Activated T-cell treated with anti-CD3 and anti-CD28 coated beads, Interleukin-2, amount 50 U/mL, for 72 hours (primary cell): ENCODE results near the gene NFATC3. TPM values are rescaled to one million over a fixed set of nuclear protein-coding genes. Genes with fewer than 3 reads are reported as not detected.
"Not testable (repeated sequence)": the region's sequence is repeated elsewhere in the genome, so short reads cannot be mapped to it uniquely, and the experiment has no call there.

Experiments
- ATAC-seq, 2 donors: fragments of 150-1000 bp; cut with Tn5 transposase; replicated peaks in 1 of 2; 2 replicates each; pipeline ENCODE4 v1.10.0; 2021; ENCODE audit warnings: moderate library complexity in 2 of 2, mild to moderate bottlenecking in 1 of 2
- DNase-seq, 2 donors: peaks; one replicate each; pipeline ENCODE4 v3.0.0; 2021 to 2022; ENCODE audit warnings: mixed read lengths in 1 of 2
- H3K27ac Mint-ChIP-seq: one replicate; pipeline ENCODE4 v1.8.0; 2022; ENCODE audit warnings: mild to moderate bottlenecking, moderate library complexity, mixed read lengths
- H3K27me3 Mint-ChIP-seq: one replicate; pipeline ENCODE4 v1.8.0; 2022; ENCODE audit warnings: low read depth, mixed read lengths
- H3K36me3 Mint-ChIP-seq, 2 donors: one replicate each; pipeline ENCODE4 v1.8.0; 2022; ENCODE audit warnings: mixed read lengths in 2 of 2, mild to moderate bottlenecking in 1 of 2; ENCODE audit not compliant: insufficient read depth in 2 of 2
- H3K4me1 Mint-ChIP-seq: one replicate; pipeline ENCODE4 v1.8.0; 2022; ENCODE audit warnings: low read depth, mixed read lengths
- H3K4me3 Mint-ChIP-seq, 2 donors: one replicate each; pipeline ENCODE4 v1.8.0; 2022; ENCODE audit warnings: mild to moderate bottlenecking in 2 of 2, mixed read lengths in 2 of 2, moderate library complexity in 2 of 2
- H3K9me3 Mint-ChIP-seq, 2 donors: one replicate each; pipeline ENCODE4 v1.8.0; 2022; ENCODE audit warnings: mixed read lengths in 2 of 2
- total RNA-seq, 2 donors: library from RNA; stranded (reverse); gene quantifications; one replicate each; pipeline ENCODE4 v1.2.3, GENCODE V29; 2022

Gene NFATC3
- total RNA-seq, 2 donors from 2014 or later: 79.7 to 82.5 TPM

DNA sequence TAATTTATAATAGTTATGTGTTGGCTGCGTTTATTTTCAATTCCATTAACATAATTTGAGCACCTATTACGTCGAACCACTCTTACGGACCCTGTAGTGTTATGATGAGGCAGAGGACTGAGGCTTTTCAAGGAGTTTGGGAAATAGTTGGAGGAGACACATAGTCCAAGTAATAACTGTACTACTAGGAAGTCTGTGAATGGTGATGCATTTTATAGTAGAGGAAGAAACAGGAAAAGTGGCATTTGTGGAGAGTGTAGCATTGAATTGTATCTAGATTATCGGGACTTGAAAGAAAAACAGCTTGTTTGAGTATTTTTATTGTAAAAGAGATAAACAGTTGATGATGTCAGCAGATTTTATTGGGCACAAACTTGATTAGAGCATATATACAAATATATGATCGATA lies 1.7 kb downstream of the NFATC3 start:
- Mint-ChIP-seq H3K27me3 (no peaks in the 10 kb centered on the region), H3K27ac (peak overlapping the region; percentile 89), H3K9me3 (no peaks in the 10 kb centered on the region), H3K36me3 (peaks cover 2% of the 10 kb centered on the region in 2 donors), H3K4me1 (peaks cover 68% of the 10 kb centered on the region), H3K4me3 (peak overlapping the region; percentile 82 to 94)
- ATAC-seq (no peak), DNase-seq (no peak)

DNA sequence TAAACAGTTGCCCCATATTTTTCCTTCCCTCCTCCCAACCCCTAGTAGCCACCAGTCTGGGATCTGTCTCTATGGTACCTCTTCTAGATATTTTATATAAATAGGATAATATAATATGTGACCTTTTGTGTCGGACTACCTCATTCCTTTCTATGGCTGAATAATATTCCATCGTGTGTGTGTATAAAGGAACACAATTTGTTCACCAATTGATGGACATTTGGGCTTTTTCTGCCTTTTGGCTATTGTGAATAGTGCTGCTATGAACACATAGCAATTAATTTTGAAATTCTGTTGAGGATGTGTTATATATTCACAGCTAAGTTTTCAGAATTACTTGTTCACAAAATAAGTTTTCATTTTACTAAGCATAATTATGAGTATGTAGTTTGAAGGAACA lies 2.5 kb downstream of the NFATC3 start:
- DNase-seq (no peak), ATAC-seq (no peak)
- peak overlapping the region; percentile 95 for H3K27ac Mint-ChIP-seq
- no peaks in the 10 kb centered on the region for H3K9me3 Mint-ChIP-seq
- peaks cover 2% of the 10 kb centered on the region in 2 donors for H3K36me3 Mint-ChIP-seq
- H3K4me3 Mint-ChIP-seq: peak overlapping the region; percentile 82 to 94
- no peaks in the 10 kb centered on the region for H3K27me3 Mint-ChIP-seq
- peaks cover 65% of the 10 kb centered on the region for H3K4me1 Mint-ChIP-seq

DNA sequence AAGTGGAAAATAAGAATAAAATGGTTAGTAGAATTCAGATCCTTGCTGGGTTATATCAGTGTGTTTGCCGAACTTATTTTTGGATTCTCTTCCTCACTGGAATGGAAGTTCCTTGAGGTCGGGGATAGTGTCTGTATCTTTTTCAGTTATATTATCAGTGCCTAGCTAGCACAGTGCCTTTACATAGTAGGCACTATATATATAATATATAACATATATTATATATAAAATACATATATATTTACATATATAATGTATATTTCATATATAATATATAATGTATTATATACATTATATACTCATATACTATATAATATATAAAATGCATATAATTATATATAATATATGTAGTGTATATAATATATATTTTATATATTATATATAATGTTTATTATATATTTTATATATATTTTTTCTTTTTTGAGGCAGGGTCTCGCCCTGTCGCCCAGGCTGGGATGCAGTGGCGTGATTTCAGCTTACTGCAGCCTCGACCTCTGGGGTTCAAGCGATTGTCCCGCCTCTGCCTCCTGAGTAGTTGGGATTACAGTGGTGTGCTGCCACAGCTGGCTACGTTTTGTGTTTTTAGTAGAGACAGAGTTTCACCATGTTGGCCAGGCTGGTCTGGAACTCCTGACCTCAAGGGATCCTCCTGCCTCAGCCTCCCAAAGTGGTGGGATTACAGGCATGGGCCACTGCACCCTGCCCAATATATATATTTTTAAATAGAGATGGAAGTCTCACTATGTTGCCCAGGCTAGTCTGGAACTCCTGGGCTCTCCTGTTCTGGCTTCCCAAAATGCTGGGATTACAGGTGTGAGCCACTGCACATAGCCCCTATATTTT lies 3.2 kb downstream of the NFATC3 start:
- DNase-seq (no peak), ATAC-seq (no peak)
- Mint-ChIP-seq H3K27me3 (no peaks in the 10 kb centered on the region), H3K9me3 (no peaks in the 10 kb centered on the region), H3K4me1 (peaks cover 65% of the 10 kb centered on the region), H3K36me3 (peaks cover 2% of the 10 kb centered on the region in 2 donors), H3K27ac (peak overlapping the region; percentile 97), H3K4me3 (peak overlapping the region; percentile 88 to 94)

DNA sequence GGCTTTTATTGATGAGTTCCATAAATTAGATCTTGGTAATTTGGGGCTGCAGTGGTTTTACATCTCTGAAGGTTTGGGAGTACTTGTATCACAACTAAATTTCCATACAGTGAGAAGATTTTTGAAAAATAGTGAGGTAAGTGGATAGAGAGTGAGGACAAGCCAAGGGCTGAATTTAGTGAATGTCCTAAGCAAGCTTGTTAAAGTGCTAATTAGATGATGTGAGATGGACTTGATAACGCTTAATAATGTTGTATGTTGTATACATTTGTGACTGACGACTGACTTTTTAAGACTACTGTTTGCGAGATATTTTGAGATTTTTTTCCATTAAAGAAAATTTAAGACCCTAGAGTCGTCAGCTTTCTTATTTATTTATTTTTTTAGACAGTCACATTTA lies 3.9 kb downstream of the NFATC3 start:
- Mint-ChIP-seq H3K9me3 (no peaks in the 10 kb centered on the region), H3K36me3 (peaks cover 2% of the 10 kb centered on the region in 2 donors), H3K4me3 (peak overlapping the region; percentile 88 to 92), H3K4me1 (peaks cover 65% of the 10 kb centered on the region), H3K27me3 (no peaks in the 10 kb centered on the region), H3K27ac (peak overlapping the region; percentile 97)
- ATAC-seq: no peak
- no peak for DNase-seq

DNA sequence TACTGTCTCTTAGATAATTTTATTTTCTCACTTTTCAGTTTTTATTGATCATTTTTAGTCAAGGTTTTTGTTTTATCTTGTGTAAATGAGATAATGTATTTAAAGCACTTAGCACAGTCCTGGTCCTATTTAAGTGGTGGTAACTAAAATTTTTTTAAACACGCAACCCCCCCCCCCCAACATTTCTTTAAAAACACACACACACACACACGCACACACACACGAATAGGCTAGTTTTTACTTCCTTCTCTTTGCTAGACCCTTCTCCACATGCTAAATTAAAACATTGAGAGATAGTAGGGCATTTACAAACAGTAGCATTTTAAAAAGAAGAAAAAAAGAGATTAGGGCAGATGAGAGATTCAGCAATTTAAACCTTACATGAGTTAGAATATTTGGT lies 5.0 kb downstream of the NFATC3 start:
- Mint-ChIP-seq H3K4me1 (peaks cover 70% of the 10 kb centered on the region), H3K27me3 (no peaks in the 10 kb centered on the region), H3K9me3 (no peaks in the 10 kb centered on the region), H3K4me3 (peak overlapping the region; percentile 88 to 92), H3K27ac (peak overlapping the region; percentile 97), H3K36me3 (peaks cover 2% of the 10 kb centered on the region in 2 donors)
- no peak for DNase-seq
- ATAC-seq: no peak

DNA sequence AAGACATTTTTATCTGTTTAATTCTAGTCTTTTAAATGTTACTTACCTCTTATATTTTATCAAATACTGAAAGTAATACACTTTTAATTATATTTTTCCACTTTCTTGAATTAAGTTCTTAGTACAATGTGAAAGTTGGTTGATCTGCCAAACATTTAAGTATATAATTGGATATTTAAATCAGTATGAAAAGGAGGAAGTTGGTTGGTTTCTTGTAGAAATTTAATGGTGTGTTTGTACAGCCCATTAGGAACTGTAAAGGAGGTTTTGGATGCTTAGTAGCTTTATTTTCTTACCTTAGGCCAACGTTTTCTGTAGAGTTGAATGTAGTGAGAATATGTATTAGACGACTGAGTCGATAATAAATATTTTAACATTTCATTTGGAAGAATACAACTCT lies 5.4 kb downstream of the NFATC3 start:
- peaks cover 2% of the 10 kb centered on the region in 2 donors for H3K36me3 Mint-ChIP-seq
- peaks cover 73% of the 10 kb centered on the region for H3K4me1 Mint-ChIP-seq
- DNase-seq: no peak
- ATAC-seq: no peak
- H3K4me3 Mint-ChIP-seq: peak overlapping the region; percentile 88 to 92
- no peaks in the 10 kb centered on the region for H3K27me3 Mint-ChIP-seq
- H3K9me3 Mint-ChIP-seq: no peaks in the 10 kb centered on the region
- H3K27ac Mint-ChIP-seq: peak overlapping the region; percentile 97

DNA sequence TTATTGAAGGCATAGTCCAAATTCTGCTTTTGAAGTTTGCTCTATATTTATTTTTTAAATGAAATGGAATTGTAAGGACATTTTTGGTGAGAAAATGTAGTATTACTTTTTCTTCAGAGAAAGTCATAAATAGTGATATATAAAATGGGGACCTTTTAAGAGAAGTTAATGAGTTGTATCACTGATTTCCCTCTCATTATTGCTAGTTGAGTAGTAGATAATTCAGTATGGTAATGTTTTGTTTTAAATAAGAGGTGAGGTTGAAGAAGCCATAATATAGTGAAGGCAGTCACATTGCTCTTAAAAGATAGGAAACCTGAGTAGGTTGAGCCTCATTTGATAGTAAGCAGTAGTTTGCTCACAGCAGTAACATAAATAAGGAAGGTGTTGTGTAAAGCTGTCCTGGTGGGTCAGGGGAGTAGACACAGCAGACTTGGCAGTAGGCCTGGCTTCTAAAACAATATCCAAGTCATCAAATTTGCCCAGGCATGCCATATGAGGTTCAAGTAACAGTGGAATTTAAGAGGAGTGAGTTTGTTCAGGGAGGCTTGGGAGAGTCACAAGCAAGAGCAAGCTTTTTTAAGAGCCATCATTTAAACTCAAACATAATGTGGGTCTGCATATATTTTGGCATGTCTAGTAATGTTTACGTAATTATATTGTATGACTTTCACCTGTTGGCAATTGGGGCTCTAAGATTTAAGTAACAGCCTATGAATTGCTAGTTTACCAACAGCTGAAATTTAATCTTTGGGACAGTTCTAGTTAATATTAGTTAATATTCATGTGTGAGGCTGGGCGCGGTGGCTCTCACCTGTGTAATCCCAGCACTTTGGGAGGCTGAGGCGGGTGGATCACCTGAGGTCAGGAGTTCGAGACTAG lies 6.5 kb downstream of the NFATC3 start:
- ATAC-seq (no peak), DNase-seq (no peak)
- no peaks in the 10 kb centered on the region for H3K9me3 Mint-ChIP-seq
- H3K27me3 Mint-ChIP-seq: no peaks in the 10 kb centered on the region
- H3K4me1 Mint-ChIP-seq: peaks cover 84% of the 10 kb centered on the region
- H3K36me3 Mint-ChIP-seq: no peaks in the 10 kb centered on the region
- H3K27ac Mint-ChIP-seq: peak overlapping the region; percentile 97
- H3K4me3 Mint-ChIP-seq: peak overlapping the region; percentile 31 to 92

DNA sequence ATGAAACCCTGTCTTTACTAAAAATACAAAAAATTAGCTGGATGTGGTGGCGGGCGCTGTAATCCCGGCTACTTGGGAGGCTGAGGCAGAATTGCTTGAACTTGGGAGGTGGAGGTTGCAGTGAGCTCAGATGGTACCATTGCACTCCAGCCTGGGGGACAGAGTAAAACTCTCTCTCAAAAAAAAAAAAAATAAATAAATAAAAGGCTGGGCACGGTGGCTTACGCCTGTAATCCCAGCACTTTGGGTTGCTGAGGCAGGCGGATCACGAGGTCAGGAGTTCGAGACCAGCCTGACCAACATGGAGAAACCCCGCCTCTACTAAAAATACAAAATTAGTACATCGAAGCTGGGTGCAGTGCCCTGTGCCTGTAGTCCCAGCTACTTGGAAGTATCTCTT lies 7.1 kb downstream of the NFATC3 start:
- not testable (repeated sequence) for H3K9me3 Mint-ChIP-seq, H3K27me3 Mint-ChIP-seq, DNase-seq, ATAC-seq, H3K27ac Mint-ChIP-seq, H3K36me3 Mint-ChIP-seq
- H3K4me1 Mint-ChIP-seq: peaks cover 91% of the 10 kb centered on the region
- peak overlapping the region; percentile 31 to 92 for H3K4me3 Mint-ChIP-seq

DNA sequence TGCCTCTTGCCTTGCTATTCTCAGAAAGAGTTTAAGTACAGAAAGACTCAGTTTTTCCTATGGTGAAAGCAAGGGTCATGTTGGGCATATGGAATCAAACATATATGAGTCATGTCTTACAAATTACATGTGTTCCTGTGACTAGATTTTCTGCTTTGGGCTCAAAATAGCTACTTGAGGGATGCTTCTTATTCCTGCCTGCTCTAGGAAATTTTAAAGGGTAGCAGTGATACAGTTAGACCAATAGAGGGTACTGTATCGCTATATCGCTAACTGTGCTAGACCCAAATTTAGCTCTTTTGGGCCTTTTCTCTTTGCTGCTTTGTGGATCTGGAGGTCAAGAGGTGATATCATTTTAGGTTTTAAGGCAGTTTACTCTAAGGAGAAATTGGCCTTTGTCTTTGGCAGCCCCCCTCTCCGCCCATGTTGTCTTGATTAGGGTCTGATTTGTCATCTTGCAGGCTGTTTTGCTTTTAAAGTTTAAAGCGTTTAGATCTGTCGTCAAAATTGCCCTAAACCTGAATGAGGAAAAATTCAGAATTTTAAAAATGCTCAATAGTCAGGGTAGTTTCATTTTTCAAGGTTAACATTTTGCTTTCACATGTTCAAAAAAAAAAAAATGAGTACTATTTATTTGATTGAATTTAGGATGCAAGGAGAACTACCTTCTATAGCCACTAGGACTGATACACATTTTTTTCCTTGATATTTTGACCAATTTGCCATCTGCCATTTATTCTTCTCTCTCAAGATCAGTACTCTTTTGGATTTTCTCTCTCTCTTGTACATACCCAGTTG lies 8.8 kb downstream of the NFATC3 start:
- Mint-ChIP-seq H3K27me3 (no peaks in the 10 kb centered on the region), H3K36me3 (peaks cover 0 to 3% of the 10 kb centered on the region in 2 donors), H3K9me3 (no peaks in the 10 kb centered on the region), H3K27ac (peak overlapping the region; percentile 80), H3K4me1 (peaks cover 91% of the 10 kb centered on the region), H3K4me3 (peak overlapping the region; percentile 47 to 64)
- DNase-seq (no peak), ATAC-seq (peak; percentile 85 to 86)

DNA sequence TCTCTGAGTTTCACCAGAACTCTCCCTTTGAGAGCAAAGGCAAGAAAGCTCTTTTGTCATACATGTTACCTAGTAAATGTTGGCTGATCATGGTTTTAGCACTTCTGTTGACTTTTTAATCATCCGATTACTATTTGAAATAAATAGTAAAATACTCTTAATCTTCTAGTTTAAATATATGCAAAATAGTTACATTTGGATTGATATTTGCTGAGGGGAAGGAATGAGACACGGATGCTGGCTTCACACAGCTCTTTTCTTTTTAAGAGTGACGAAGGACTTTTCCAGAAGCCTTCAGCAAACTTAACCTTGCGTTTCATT lies 9.4 kb downstream of the NFATC3 start:
- Mint-ChIP-seq H3K27ac (peak overlapping the region; percentile 80), H3K36me3 (peaks cover 0 to 3% of the 10 kb centered on the region in 2 donors), H3K27me3 (no peaks in the 10 kb centered on the region), H3K9me3 (no peaks in the 10 kb centered on the region), H3K4me1 (peaks cover 86% of the 10 kb centered on the region), H3K4me3 (peak overlapping the region; percentile 47 to 64)
- DNase-seq (no peak), ATAC-seq (no peak)

DNA sequence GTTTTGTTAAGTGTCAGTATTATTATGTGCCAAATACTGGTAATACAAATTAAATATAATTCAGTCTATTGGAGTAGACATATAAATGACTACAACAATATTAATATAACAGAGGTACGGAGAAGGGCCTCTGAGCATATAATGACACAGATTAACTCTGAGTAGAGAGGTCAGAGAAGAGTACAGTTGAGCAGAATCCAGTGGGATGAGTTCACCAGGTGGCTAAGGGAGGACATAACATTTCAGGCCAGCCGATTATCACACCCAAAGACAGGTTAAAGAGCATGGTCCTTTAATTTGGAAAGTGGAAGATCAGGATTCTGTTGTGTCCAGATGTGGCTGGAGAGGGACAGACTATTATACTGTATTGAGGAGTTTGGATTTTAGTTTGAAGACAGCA lies 11.3 kb downstream of the NFATC3 start:
- H3K4me3 Mint-ChIP-seq: no peak overlapping the region
- no peak for ATAC-seq
- H3K27ac Mint-ChIP-seq: peak overlapping the region; percentile 12
- no peaks in the 10 kb centered on the region for H3K9me3 Mint-ChIP-seq
- H3K4me1 Mint-ChIP-seq: peaks cover 68% of the 10 kb centered on the region
- no peaks in the 10 kb centered on the region for H3K27me3 Mint-ChIP-seq
- peaks cover 0 to 3% of the 10 kb centered on the region in 2 donors for H3K36me3 Mint-ChIP-seq
- DNase-seq: no peak

DNA sequence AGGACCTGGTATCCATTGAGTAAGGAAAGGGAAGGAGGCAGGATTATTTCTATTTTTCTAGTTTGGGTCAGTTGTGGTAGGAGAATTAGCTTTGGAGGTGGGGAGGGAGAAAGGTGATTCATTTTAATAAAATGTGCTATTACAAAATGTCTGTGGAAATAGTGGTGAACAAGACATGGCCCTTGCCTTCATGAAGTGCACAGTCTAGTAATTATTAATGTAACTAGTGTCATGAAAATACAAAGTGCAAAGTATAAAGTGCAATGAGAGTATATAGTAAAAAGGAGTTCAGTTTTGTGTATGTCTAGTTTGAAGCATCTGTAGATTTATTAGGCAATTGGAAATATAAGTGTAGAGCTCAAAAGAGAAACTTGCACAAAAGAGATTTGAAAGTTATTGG lies 11.9 kb downstream of the NFATC3 start:
- peaks cover 0 to 3% of the 10 kb centered on the region in 2 donors for H3K36me3 Mint-ChIP-seq
- no peak overlapping the region for H3K4me3 Mint-ChIP-seq
- ATAC-seq: no peak
- no peak for DNase-seq
- H3K27me3 Mint-ChIP-seq: no peaks in the 10 kb centered on the region
- H3K4me1 Mint-ChIP-seq: peaks cover 68% of the 10 kb centered on the region
- H3K27ac Mint-ChIP-seq: peak overlapping the region; percentile 12
- H3K9me3 Mint-ChIP-seq: no peaks in the 10 kb centered on the region
